Non-pigmented ciliary epithelial cell (primary cell): ENCODE measurements around the gene PRICKLE2.

ENCODE experiments used
- DNase-seq: peaks from one replicate; pipeline ENCODE4 v3.0.0-alpha.2; 2010; ENCODE audit warnings: low read depth

Gene PRICKLE2

GRCh38 chr3:64129581-64129980 lies 95.7 kb downstream of the PRICKLE2 start:
- DNase-seq = no peak

DNA sequence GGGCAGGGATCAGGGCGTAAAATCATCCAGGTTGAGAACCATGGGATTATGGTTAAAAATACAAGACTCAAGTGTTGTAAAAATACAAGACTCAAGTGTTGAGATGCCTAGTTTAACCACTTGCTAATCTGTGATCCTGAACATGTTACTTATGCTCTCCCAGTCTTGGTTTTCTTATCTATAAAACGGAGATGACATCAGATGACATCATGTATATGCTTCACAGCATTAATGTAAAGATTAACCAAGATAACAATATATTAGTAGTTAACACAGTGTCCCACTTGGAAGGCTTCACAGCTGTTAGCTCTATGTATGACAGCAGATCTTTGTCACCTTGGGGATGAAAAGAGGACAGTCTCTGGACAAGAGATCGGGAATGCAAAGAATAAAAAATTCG lies 96.2 kb downstream of the PRICKLE2 start:
- DNase-seq = no peak

DNA sequence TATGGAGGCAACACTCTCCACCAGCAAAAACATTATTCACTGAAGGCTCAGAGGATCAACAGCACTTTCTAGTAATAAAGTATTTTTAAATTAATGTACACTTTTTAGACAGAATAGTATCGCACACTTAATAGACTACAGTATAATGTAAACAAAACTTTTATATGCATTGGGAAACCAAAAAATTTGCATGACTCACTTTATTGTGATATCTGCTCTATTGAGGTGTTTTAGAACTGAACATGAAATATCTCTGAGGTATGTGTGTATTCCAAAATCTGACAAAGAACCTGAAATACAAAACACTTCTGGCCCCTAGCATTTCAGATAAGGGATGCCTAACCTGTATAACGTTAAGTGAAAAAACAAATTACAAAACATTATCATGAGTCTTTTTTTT lies 99.7 kb downstream of the PRICKLE2 start:
- DNase-seq = no peak

DNA sequence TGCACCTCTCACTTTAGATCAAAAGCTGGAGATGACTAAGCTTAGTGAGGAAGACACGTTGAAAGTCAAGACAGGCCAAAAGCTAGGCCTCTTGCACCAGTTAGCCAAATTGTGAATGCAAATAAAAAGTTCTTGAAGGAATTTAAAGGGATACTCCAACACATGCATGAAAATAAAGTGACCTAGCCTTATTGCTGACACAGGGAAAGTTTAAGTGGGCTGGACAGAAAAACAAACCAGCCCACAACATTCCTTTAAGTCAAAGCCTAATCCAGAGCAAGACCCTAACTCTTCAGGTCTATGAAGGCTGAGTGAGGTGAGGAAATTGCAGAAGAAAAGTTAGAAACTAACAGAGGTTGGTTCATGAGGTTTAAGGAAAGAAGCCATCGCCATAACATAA lies 101.3 kb downstream of the PRICKLE2 start:
- no peak for DNase-seq

DNA sequence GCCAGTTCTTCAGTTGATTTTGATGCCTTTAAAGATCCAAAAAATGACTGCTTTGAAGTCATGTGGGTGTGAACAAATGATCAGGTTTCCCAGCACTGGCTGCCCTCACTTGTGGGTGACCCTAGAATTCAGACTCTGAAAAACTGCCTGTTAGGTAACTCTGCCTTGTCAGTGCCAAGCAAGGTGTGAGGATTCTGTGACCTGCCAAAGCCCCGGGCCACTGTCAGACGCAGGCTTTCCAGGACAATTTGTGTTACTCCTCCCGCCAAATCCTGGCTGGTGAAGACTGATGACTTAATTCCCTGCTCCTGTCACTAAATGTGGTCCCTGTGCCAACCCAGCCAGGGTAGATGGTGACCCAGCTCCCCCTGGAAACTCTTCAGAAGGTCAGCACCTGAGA lies 102.8 kb downstream of the PRICKLE2 start:
- DNase-seq = no peak

GRCh38 chr3:64121750-64122311 lies 103.4 kb downstream of the PRICKLE2 start:
- no peak for DNase-seq

DNA sequence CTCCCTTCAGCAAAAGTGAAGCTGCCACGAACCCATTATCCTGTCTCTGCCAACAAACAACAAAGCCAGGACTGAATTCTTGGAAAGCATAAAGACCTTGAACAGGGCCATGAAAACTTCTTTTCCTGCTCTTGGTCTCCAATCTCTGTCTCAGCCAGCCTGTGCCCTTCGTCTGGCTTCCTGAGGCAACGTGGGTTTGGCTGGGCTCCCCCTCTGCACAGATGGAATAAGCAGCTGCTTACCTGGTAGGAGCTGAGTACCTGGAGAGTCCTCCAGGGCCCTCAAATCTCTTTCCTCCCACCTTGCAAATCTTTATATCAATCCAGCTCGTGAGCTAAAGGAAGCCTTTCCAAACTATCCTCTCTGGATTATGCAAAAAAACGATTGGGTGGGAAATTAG lies 104.4 kb downstream of the PRICKLE2 start:
- DNase-seq = no peak

- no peak for DNase-seq
Observed at GRCh38 chr3:64117483-64117882, 107.8 kb downstream of the PRICKLE2 start.

GRCh38 chr3:64114651-64115050 lies 110.6 kb downstream of the PRICKLE2 start:
- DNase-seq = no peak

- no peak for DNase-seq
Observed at GRCh38 chr3:64111872-64112271, 113.4 kb downstream of the PRICKLE2 start.

DNA sequence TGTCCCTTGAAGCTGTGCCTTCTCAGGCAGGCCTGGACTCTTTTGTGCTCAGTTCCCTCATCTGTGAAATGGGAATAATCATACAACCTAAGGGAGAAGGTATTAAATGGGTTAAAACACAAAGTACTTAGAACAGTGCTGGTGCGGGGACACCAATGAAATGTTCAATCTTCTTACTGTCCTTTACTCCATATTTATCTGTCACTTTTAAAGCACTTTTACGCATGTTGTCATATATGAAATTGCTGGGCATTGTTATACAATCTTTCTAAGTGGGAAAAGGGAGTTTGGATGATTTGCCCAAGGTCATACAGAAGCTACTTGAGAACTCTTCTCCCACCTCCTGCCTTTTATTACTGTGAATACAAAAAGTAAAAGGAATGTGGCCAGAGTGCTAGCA lies 114.2 kb downstream of the PRICKLE2 start:
- DNase-seq = no peak

GRCh38 chr3:64110071-64110470 lies 115.2 kb downstream of the PRICKLE2 start:
- DNase-seq = no peak

- DNase-seq = no peak
Observed at GRCh38 chr3:64109438-64109837, 115.8 kb downstream of the PRICKLE2 start.

DNA sequence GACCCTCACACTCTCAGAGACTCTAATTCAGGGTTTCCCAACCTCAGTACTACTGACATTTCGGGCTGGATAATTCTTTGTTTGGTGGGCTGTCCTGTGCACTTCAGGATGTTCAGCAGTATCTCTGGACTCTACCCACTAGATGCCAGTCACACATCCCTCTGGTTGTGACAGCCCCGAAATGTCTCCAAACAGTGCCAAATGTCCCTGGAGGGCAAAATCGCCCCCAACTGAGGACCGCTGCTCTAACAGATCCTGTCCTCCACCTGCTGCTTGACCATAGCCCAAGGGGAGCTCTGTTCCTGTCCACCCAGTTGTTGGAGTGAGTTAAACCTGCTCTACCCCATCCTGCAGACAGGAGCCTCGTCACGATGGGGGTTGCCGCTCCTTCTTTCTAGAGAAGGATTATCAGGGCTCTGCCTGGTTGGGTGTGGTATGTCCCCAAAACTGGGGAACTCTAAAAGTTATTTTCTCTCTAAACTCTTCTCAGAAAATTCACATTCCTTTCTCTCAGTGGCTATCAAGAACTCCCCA lies 116.4 kb downstream of the PRICKLE2 start:
- DNase-seq = no peak

GRCh38 chr3:64108231-64108630 lies 117.0 kb downstream of the PRICKLE2 start:
- DNase-seq = no peak

GRCh38 chr3:64107190-64107589 lies 118.1 kb downstream of the PRICKLE2 start:
- DNase-seq = no peak

- no peak for DNase-seq
Observed at GRCh38 chr3:64105816-64106215, 119.5 kb downstream of the PRICKLE2 start.

DNA sequence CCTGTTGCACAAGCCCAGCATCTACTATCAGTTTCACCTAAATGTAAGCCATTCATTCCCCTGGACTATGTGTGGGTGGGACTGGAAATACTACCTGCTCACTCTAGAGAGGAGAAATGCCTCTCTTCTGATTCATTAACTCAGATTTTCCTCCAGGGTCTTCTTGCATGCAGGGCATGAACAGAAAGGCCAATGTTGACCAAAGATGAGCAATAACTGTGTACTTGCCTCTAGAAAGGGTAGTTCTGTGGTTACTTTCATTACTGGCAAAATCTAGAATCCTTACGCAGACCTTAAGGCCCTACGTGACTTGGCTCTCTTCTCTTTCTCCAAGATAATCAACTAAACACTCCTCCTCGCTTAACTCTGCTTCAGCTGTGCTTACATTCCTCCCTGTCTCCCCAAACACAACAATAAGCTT lies 120.6 kb downstream of the PRICKLE2 start:
- peak; percentile 19 for DNase-seq

GRCh38 chr3:64104006-64104405 lies 121.3 kb downstream of the PRICKLE2 start:
- no peak for DNase-seq

GRCh38 chr3:64103131-64103530 lies 122.1 kb downstream of the PRICKLE2 start:
- DNase-seq = no peak

DNA sequence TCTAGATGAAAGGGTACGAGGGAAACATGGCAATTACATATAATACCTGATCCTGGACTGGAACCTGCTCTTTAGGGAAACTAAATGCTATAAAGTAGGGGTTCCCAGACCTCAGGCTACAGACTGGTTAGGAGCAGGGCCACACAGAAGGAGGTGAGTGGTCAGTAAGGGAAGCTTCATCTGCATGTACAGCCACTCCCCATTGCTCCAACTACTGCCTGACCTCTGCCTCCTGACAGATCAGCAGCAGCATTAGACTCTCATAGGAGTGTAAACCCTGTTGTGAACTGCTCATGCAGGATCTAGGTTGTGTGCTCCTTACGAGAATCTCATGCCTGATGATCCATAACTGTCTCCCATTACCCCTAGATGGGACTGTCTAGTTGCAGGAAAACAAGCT lies 123.1 kb downstream of the PRICKLE2 start:
- DNase-seq = no peak

DNA sequence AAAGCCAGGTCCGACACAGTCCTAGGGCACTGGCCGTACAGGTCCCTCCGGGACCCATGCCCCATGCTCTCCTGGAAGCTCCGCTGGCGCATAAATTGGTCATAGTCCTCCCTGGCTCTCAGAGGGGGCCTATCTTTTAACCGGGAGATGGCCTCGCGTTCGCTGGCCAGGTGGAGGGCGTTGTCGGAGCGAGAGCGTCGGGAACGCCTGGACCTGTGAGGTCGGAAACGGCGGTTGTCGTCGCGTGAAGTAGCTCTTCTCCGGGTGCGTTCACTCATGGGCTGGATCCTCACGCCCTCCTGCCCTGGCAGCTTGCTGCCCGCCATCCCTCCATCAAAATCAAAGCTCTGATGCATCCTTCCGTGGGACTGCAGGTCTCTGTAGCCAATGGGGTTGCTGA lies 126.0 kb downstream of the PRICKLE2 start:
- DNase-seq = no peak

GRCh38 chr3:64098670-64099069 lies 126.6 kb downstream of the PRICKLE2 start:
- no peak for DNase-seq

GRCh38 chr3:64097920-64098319 lies 127.3 kb downstream of the PRICKLE2 start:
- no peak for DNase-seq

DNA sequence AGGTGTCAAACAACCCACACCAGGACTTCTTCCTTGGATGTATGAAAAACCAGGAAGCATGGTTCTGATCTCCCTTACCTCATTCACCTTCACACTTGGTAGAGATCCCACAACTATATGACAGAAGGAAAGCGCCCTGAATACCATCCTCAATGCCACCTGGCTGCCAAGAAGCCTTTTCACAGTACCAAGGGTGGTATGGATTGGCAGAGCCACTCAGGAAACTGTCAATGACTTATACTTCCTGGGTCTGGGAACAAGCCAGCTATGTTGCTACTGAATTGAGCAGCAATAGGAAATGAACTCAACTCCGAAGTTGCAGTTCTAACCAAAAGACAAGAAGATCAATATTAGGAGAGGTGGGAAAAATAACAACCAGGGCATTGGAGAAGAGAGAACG lies 129.5 kb downstream of the PRICKLE2 start:
- DNase-seq = no peak
